SK-N-SH (cell line): ENCODE results near the gene CSPG4.

ENCODE experiments used
- ELF1 ChIP-seq: IDR thresholded peaks from 2 replicates; pipeline ENCODE4 v1.4.0; 2012
- GABPA ChIP-seq: IDR thresholded peaks from 2 replicates; pipeline ENCODE4 v1.4.0; 2012; ENCODE audit warnings: low read depth, mild to moderate bottlenecking
- JUND ChIP-seq: IDR thresholded peaks from 2 replicates; pipeline ENCODE4 v1.4.0; 2012
- TAF1 ChIP-seq: IDR thresholded peaks from 2 replicates; pipeline ENCODE4 v1.6.1; 2012; ENCODE audit warnings: low read depth, mild to moderate bottlenecking, low read length, moderate library complexity, borderline replicate concordance
- TF ChIP-seq, protein P1 (sequence below): IDR thresholded peaks from 2 replicates; pipeline ENCODE4; 2012
- TF ChIP-seq, protein P2 (sequence below): IDR thresholded peaks from 2 replicates; pipeline ENCODE4 v1.6.1; 2012; ENCODE audit warnings: mild to moderate bottlenecking, low read depth, low read length, moderate library complexity
- TF ChIP-seq, protein P3 (sequence below): fragments of 200-600 bp; sonication (generic); IDR thresholded peaks from 2 replicates; pipeline ENCODE4 v1.6.1; 2017; ENCODE audit warnings: antibody characterized with exemption, mild to moderate bottlenecking, moderate library complexity
- TF ChIP-seq, protein P4 (sequence below): IDR thresholded peaks from 2 replicates; pipeline ENCODE4 v1.4.0; 2012; ENCODE audit warnings: low read depth, borderline replicate concordance

DNA sequence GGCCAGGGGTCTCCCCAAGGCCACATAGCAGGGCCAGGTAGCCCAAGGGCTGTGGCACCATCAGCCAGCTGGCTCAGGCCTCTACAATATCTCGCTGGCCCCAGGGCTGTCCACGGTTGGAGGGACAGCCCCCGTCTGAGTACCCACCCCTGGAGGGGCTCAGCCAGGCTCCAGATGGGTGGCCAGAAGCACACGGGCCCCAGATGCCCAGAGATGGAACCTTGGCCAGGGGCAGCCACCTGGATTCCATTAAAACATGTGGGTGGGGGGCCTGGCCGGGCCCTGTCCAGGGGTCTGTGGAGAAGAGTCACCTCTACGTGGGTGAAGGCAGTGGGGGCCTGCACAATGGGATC lies 8.4 kb downstream of the CSPG4 start:
- TF ChIP-seq, protein P1, sequence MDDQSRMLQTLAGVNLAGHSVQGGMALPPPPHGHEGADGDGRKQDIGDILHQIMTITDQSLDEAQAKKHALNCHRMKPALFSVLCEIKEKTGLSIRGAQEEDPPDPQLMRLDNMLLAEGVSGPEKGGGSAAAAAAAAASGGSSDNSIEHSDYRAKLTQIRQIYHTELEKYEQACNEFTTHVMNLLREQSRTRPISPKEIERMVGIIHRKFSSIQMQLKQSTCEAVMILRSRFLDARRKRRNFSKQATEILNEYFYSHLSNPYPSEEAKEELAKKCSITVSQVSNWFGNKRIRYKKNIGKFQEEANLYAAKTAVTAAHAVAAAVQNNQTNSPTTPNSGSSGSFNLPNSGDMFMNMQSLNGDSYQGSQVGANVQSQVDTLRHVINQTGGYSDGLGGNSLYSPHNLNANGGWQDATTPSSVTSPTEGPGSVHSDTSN = no peak
- TF ChIP-seq GABPA = no peak
- TF ChIP-seq, protein P2, sequence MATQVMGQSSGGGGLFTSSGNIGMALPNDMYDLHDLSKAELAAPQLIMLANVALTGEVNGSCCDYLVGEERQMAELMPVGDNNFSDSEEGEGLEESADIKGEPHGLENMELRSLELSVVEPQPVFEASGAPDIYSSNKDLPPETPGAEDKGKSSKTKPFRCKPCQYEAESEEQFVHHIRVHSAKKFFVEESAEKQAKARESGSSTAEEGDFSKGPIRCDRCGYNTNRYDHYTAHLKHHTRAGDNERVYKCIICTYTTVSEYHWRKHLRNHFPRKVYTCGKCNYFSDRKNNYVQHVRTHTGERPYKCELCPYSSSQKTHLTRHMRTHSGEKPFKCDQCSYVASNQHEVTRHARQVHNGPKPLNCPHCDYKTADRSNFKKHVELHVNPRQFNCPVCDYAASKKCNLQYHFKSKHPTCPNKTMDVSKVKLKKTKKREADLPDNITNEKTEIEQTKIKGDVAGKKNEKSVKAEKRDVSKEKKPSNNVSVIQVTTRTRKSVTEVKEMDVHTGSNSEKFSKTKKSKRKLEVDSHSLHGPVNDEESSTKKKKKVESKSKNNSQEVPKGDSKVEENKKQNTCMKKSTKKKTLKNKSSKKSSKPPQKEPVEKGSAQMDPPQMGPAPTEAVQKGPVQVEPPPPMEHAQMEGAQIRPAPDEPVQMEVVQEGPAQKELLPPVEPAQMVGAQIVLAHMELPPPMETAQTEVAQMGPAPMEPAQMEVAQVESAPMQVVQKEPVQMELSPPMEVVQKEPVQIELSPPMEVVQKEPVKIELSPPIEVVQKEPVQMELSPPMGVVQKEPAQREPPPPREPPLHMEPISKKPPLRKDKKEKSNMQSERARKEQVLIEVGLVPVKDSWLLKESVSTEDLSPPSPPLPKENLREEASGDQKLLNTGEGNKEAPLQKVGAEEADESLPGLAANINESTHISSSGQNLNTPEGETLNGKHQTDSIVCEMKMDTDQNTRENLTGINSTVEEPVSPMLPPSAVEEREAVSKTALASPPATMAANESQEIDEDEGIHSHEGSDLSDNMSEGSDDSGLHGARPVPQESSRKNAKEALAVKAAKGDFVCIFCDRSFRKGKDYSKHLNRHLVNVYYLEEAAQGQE = no peak
- TF ChIP-seq, protein P3, sequence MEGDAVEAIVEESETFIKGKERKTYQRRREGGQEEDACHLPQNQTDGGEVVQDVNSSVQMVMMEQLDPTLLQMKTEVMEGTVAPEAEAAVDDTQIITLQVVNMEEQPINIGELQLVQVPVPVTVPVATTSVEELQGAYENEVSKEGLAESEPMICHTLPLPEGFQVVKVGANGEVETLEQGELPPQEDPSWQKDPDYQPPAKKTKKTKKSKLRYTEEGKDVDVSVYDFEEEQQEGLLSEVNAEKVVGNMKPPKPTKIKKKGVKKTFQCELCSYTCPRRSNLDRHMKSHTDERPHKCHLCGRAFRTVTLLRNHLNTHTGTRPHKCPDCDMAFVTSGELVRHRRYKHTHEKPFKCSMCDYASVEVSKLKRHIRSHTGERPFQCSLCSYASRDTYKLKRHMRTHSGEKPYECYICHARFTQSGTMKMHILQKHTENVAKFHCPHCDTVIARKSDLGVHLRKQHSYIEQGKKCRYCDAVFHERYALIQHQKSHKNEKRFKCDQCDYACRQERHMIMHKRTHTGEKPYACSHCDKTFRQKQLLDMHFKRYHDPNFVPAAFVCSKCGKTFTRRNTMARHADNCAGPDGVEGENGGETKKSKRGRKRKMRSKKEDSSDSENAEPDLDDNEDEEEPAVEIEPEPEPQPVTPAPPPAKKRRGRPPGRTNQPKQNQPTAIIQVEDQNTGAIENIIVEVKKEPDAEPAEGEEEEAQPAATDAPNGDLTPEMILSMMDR = no peak
- no peak for TF ChIP-seq TAF1
- no peak for TF ChIP-seq JUND
- no peak for TF ChIP-seq ELF1
- TF ChIP-seq, protein P4, sequence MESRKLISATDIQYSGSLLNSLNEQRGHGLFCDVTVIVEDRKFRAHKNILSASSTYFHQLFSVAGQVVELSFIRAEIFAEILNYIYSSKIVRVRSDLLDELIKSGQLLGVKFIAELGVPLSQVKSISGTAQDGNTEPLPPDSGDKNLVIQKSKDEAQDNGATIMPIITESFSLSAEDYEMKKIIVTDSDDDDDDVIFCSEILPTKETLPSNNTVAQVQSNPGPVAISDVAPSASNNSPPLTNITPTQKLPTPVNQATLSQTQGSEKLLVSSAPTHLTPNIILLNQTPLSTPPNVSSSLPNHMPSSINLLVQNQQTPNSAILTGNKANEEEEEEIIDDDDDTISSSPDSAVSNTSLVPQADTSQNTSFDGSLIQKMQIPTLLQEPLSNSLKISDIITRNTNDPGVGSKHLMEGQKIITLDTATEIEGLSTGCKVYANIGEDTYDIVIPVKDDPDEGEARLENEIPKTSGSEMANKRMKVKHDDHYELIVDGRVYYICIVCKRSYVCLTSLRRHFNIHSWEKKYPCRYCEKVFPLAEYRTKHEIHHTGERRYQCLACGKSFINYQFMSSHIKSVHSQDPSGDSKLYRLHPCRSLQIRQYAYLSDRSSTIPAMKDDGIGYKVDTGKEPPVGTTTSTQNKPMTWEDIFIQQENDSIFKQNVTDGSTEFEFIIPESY = no peak
